Measurements from ENCODE around the gene MR1. TPM values are rescaled to one million over a fixed set of nuclear protein-coding genes. Genes with fewer than 3 reads are reported as not detected.
"Not testable (repeated sequence)": the region's sequence is repeated elsewhere in the genome, so short reads cannot be mapped to it uniquely, and the experiment has no call there.

The MR1 gene
- total RNA-seq, 1 donor from 2014 or later, result 3.3 TPM

DNA sequence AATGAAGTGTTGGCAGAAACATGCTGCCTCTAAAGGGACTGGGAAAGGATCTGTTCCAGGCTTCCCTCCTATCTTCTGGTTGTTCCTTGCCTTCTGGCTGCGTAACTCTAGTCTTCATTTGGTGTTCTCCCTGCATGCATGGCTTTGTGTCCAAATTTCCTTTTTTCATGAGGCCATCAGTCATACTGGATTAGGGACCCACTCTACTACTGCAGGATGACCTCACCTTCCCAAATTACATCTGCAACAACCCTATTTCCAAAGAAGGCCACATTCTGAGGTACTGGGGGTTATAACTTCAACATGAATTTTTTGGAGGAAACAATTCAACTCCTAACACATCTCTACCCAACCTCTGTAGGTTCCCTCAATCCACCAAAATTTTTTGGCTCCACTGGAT lies 26.3 kb downstream of the MR1 start:
- ATAC-seq (ENCODE audit: poor library complexity), result no peak
- DNase-seq, result no peak
- intact Hi-C loops (cut with DNase I), result no loop called here

DNA sequence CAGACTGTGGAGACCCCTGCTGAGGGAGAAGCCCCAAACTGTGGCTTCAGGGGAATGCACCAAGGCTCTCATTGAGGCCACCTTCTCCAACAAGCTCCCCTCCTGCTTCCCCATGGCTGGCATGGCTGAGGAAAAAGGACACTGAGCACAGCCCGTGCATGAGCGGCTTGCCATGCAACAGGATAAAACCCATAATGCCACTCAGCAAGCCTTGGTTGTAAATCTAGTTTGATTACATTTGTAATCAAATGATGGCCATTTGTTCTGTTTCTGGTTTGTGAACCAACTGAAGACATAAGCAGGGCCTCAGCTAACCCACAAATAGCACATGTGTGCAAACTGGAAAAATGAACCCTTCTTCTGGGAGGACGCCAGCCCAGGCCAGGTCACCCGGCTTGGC lies 27.2 kb downstream of the MR1 start:
- intact Hi-C loops (cut with DNase I), result not testable (repeated sequence)

DNA sequence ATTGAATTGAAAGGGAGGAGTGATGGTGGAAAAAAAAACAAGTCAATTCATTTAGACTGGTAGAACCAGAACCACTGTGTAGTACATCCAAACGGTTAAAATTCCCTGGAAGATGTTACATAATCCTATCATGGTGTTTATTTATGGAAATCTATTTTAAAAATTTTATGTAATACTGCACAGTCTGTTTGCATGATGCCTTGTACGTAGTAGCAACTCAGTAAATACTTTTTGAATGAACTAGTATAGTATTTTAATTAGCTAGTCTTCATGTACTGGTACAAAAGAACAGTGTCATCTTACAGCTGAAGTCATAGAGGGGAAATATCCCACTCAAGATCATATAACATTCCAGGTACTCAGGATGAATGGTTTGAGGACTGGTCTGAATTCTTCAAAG lies 27.7 kb downstream of the MR1 start:
- intact Hi-C loops (cut with DNase I), result no loop called here
- ATAC-seq (ENCODE audit: poor library complexity) (peak; percentile 16), DNase-seq (no peak)

More for the DNA sequence above, 27.2 kb downstream of the MR1 start:
- not testable (repeated sequence) for DNase-seq; ATAC-seq (ENCODE audit: poor library complexity)

- intact Hi-C loops (cut with DNase I), result no loop called here
- peak; percentile 64 for ATAC-seq (ENCODE audit: poor library complexity)
- DNase-seq, result peak; percentile 62
Measured at GRCh38 chr1:181061891-181062835, 28.4 kb downstream of the MR1 start.

DNA sequence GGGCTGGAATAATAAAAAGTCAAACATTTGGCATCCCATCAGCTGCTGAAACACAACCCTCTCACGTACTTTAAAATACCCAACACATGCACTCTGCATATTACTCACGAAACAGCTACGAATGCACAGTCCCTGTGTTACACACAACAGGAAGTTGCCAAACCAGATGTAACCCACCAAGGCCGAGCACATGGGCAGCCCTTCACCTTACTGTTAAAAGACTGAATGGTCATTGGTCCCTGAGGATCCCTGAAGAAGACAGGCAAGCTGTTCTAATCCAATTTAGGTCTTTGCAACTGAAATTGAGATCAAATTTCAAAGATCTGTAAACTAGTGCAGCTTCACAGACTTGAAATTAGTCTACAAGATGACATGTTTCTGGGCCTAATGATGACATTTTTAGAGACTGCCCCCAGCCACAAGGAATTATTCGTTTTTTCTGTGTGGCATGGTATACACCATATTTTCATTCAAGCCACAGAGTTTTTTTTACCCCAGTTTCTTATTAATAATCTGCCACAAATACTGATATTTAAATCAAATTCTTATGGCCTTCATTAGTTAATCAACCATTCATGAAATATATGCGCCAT lies 29.1 kb downstream of the MR1 start:
- intact Hi-C loops (cut with DNase I), result no loop called here
- ATAC-seq (ENCODE audit: poor library complexity) (peak; percentile 52), DNase-seq (no peak)

- intact Hi-C loops (cut with DNase I), result no loop called here
- no peak for DNase-seq
- ATAC-seq (ENCODE audit: poor library complexity), result peak; percentile 28
Measured at GRCh38 chr1:181064011-181064623, 30.3 kb downstream of the MR1 start.

DNA sequence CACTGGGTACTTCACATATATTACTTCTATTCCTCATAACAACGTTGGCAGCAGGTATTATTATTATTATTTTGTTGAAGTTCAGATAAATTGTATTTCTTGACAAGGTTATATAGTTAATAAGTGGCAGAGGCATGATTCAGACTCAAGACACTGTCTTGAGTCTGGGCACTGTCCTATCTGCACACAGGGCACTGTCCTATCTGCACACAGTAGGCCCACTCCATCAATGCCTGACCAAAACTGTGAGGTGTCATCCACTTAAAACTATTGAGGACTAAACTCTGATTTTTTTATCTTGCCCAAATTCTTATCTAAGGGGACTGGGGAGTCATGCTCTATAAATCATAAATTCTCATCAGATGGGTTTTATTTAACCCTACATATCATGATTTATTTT lies 30.9 kb downstream of the MR1 start:
- intact Hi-C loops (cut with DNase I), result no loop called here
- no peak for DNase-seq
- ATAC-seq (ENCODE audit: poor library complexity), result no peak

GRCh38 chr1:181073638-181074037 lies 39.9 kb downstream of the MR1 start:
- DNase-seq (no peak), ATAC-seq (ENCODE audit: poor library complexity) (no peak)
- intact Hi-C loops (cut with DNase I), result no loop called here

DNA sequence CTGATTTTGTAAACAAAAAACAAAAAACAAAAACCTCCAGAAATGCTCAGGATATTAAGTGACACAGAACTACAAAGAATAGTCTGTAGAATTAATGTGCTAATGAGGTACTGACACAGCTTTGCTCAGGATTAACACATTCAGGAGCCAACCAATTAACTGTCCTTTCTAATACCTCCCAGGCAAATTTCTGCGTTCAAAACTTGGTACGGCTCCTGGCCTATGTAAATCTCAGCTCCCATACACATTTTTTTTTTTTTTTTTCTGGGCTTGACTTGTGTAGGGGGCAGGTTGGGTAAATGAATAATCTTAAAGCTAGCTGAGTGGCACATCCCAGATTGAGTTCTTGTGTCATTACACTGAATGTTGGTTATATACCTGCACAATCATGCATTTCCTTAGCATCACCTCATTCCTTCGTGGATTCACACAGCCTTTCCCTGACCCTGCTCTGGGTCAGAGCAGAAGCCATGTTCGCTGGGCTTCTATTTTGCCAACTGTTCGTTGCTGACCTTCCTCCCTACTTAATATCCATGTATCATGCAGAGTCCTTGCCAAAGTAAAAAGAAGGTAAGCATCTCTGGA lies 42.1 kb downstream of the MR1 start:
- no peak for ATAC-seq (ENCODE audit: poor library complexity)
- intact Hi-C loops (cut with DNase I), result no loop called here

GRCh38 chr1:181076852-181077251 lies 43.1 kb downstream of the MR1 start:
- intact Hi-C loops (cut with DNase I), result no loop called here
- DNase-seq, result no peak
- ATAC-seq (ENCODE audit: poor library complexity), result no peak

More for the DNA sequence above, 42.1 kb downstream of the MR1 start:
- no peak for DNase-seq

DNA sequence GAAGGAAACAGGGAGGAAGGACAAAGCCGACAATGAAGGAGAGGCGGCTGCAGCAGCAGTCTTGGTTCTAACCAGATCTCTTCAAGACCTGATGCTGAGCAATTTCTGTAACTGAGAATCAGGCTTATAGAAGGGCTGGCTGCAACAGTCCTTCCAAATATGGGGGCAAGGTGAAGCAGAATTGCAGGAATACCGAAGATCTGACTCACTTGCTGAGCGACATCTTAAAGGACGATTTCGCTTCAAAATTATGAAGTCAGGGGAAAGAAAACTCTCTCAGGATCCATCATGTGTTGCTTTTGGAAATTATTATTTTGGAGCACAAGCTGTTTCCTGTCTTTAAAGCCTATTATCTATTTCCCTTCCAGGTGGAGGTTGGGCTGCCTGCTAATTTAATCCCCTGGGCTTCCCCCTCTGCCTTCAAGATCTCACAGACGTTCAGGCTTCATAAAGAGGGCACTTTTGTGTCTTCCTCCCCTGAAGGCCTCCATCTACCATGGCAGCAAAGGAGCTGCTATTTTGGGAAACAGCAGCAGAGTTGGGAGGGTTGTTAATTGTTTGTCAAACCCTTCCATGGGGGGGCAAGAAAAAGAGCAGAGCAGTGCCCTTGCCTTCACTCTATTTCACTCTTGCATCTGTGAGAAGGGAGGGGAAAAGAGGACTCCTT lies 43.9 kb downstream of the MR1 start:
- DNase-seq, result no peak
- intact Hi-C loops (cut with DNase I), result no loop called here

DNA sequence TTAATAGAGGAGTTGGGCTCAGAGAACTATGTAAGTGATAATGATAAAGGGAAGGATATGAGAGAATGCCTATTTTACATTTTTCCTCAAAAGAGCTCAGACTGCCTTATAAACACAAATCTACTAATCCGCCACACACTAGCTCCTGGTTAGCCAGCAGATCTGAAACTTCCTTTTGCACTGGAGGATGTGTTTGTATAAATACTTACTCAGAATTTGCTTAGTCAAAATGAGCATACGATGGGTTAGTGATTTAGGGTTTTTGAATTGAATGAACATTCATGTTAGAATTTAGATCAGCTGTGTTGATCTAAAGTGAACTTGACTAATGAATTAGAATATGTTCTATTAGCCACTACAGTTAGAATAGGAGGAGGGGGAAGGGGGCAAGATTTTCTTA lies 45.6 kb downstream of the MR1 start:
- no peak for ATAC-seq (ENCODE audit: poor library complexity)
- DNase-seq, result no peak
- intact Hi-C loops (cut with DNase I), result no loop called here

More for the DNA sequence above, 43.9 kb downstream of the MR1 start:
- ATAC-seq (ENCODE audit: poor library complexity), result no peak

DNA sequence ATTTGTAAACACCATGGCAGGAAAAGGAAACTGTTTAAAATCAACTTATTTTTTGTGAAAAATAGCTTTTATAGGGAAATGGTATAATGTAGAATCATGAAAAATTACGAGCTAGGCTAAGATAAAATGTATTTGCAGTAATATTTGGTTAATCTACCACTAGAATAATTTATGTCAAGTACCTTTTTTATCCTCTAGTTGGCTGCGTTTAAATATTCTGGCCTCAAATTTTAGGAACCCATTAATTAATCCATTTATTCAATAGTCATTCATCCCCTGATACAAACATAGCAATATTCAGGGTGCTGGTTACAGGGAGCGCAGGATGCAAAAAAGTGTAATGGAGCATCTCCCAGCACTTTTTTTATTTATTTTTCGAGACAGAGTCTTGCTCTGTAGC lies 46.1 kb downstream of the MR1 start:
- ATAC-seq (ENCODE audit: poor library complexity), result no peak
- no peak for DNase-seq
- intact Hi-C loops (cut with DNase I), result no loop called here

DNA sequence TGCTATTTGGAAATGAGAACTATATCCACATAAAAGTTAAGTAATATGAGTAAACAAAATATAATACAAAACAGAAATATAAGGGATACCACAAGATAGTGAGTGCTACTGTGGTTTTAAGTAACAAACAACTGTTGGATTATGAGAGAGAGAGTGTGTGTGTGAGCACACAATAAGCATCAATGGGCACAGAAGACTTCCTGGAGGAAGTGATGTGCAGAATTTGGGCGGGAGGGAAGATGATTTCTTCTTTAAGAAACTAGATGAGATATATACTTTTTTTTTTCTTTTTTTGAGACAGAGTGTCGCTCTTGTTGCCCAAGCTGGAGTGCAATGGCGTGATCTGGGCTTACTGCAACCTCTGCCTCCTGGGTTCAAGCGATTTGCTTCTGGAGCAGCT lies 46.8 kb downstream of the MR1 start:
- ATAC-seq (ENCODE audit: poor library complexity) (no peak), DNase-seq (no peak)
- intact Hi-C loops (cut with DNase I), result no loop called here

- no peak for ATAC-seq (ENCODE audit: poor library complexity)
- intact Hi-C loops (cut with DNase I), result no loop called here
- no peak for DNase-seq
Measured at GRCh38 chr1:181081395-181081794, 47.6 kb downstream of the MR1 start.

GRCh38 chr1:181083842-181084605 lies 50.2 kb downstream of the MR1 start:
- DNase-seq, result peak; percentile 47
- intact Hi-C loops (cut with DNase I), result loop anchor here (2.0 kb wide), 1 partner anchor 57 kb away; no protein-coding TSS in a partner anchor
- ATAC-seq (ENCODE audit: poor library complexity), result peak; percentile 52

- ATAC-seq (ENCODE audit: poor library complexity) (no peak), DNase-seq (no peak)
- intact Hi-C loops (cut with DNase I), result loop anchor here (2.0 kb wide), 1 partner anchor 56 kb away; no protein-coding TSS in a partner anchor
Measured at GRCh38 chr1:181084606-181084969, 50.8 kb downstream of the MR1 start.

DNA sequence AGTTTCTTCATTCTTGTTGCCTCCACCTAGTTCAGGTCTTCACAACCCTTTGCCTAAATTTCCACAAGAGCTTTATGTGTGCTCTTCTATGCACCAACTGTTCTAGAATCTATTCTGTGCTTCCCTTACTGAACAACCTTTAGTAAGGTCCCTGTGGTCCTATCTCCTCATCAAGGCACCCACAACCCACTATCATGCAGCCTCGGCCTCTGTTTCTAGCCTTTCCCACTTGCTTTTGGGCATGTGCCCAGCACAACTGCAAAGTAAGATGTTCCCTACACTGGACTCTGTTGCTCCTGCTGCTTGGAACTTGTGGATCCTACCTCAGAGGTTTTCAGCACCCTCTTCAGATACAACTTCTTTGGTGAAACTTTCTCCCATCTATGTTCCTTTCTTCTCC lies 52.3 kb downstream of the MR1 start:
- intact Hi-C loops (cut with DNase I), result loop anchor here (5.0 kb wide), 1 partner anchor 49 kb away; no protein-coding TSS in a partner anchor
- DNase-seq (no peak), ATAC-seq (ENCODE audit: poor library complexity) (no peak)

Measured in Right ventricle myocardium superior (tissue), 1 donor.